Lower leg skin (tissue), 4 donors: ENCODE data around the gene CTIF. TPM values are rescaled to one million over a fixed set of nuclear protein-coding genes. Genes with fewer than 3 reads are reported as not detected.
"Not testable (repeated sequence)": the region's sequence is repeated elsewhere in the genome, so short reads cannot be mapped to it uniquely, and the experiment has no call there.

Source experiments
- DNase-seq, 2 donors: peaks; one replicate each; pipeline ENCODE4 v3.0.0-alpha.2; 2019; ENCODE audit warnings: low spot score in 2 of 2
- H3K4me3 ChIP-seq: fragments of 200-600 bp; sonication (generic); 2 replicates; pipeline ENCODE4 v1.5.1; 2017; ENCODE audit warnings: mild to moderate bottlenecking, low read depth; ENCODE audit not compliant: poor library complexity, severe bottlenecking
- POLR2A ChIP-seq, 2 donors: fragments of 450-650 bp; IDR thresholded peaks; one replicate each; pipeline ENCODE4 v1.6.1; 2016 to 2017; ENCODE audit warnings: antibody characterized with exemption in 2 of 2, mild to moderate bottlenecking in 1 of 2, moderate library complexity in 1 of 2
- WGBS, 2 donors: methylation state at CpG; one replicate each; pipeline ENCODE4 v1.1.5; 2018; 5-methylcytosine and 5-hydroxymethylcytosine counted together
- intact Hi-C: fragments of 100-400 bp; cut with DNase I; formaldehyde crosslinking; loops from one replicate; pipeline ENCODE4 v1.15.0; 2023; ENCODE audit warnings: low total_unique reads
- total RNA-seq, 4 donors: library from RNA; depleted of rRNA; stranded (reverse); fragments of >200 nt; gene quantifications; one replicate each; pipeline ENCODE4 v1.1.0, GENCODE V29; 2016
- TF ChIP-seq, protein P1 (sequence below), 3 donors: fragments of 450-650 bp; IDR thresholded peaks; one replicate each; pipeline ENCODE4 v1.5.1; 2016; ENCODE audit warnings: antibody characterized with exemption in 3 of 3, mild to moderate bottlenecking in 3 of 3, moderate library complexity in 2 of 3

CTIF gene
- total RNA-seq, 4 donors from 2014 or later, result 22.6 to 44.0 (median 30.2) TPM

DNA sequence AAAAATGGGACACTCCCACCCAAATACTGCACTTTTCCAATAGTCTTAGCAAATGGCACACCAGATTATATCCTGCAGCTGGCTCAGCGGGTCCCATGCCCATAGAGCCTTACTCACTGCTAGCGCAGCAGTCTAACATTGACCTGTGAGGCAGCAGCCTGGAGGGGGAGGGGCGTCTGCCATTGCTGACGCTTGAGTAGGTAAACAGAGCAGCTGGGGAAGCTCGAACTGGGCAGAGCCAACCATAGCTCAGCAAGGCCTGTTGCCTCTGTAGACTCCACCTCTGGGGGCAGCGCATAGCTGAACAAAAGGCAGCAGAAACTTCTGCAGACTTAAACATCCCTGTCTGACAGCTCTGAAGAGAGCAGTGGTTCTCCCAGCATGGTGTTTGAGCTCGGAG lies 110.4 kb downstream of the CTIF start:
- 83 to 86% methylated on average over 7 of the region's 7 CpGs for WGBS, 2 donors
- no peak for DNase-seq

DNA sequence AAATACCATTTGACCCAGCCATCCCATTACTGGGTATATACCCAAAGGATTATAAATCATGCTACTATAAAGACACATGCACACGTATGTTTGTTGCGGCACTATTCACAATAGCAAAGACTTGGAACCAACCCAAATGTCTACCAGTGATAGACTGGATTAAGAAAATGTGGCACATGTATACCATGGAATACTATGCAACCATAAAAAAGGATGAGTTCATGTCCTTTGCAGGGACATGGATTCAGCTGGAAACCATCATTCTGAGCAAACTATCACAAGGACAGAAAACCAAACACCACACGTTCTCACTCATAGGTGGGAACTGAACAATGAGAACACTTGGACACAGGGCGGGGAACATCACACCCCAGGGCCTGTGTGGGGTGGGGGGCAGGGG lies 115.8 kb downstream of the CTIF start:
- intact Hi-C loops, result not testable (repeated sequence)
- WGBS, 2 donors, result 94 to 99% methylated on average over 4 of the region's 4 CpGs

More for the DNA sequence above, 110.4 kb downstream of the CTIF start:
- no peak overlapping the region for H3K4me3 ChIP-seq
- TF ChIP-seq, protein P1, sequence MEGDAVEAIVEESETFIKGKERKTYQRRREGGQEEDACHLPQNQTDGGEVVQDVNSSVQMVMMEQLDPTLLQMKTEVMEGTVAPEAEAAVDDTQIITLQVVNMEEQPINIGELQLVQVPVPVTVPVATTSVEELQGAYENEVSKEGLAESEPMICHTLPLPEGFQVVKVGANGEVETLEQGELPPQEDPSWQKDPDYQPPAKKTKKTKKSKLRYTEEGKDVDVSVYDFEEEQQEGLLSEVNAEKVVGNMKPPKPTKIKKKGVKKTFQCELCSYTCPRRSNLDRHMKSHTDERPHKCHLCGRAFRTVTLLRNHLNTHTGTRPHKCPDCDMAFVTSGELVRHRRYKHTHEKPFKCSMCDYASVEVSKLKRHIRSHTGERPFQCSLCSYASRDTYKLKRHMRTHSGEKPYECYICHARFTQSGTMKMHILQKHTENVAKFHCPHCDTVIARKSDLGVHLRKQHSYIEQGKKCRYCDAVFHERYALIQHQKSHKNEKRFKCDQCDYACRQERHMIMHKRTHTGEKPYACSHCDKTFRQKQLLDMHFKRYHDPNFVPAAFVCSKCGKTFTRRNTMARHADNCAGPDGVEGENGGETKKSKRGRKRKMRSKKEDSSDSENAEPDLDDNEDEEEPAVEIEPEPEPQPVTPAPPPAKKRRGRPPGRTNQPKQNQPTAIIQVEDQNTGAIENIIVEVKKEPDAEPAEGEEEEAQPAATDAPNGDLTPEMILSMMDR (IDR thresholded peaks at IDR 0.05), result no peak
- TF ChIP-seq POLR2A (IDR thresholded peaks at IDR 0.05), result no peak
- intact Hi-C loops, result no loop called here

DNA sequence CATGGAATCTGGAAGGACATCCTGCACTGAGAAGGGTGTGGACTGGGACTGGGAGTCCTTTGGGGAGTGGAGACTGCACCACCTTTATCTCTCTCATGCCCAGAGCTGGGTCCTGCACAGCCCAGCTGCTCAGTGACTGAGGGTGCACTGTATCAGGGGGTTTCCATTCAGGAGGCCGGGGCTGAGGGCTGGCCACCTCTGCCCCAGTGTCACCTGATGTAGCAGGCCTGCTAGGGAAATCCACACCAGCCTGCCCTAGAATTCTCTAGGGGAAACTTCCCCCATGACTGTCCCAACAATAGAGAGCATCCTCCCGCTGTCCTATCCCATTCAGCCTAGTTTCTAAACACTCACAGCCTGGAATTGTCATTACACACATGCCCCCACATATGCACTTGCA lies 116.7 kb downstream of the CTIF start:
- peak in 1 of 2 donors; percentile 74 for DNase-seq
- TF ChIP-seq POLR2A (IDR thresholded peaks at IDR 0.05), result no peak
- intact Hi-C loops, result no loop called here
- H3K4me3 ChIP-seq, result no peak overlapping the region
- 86 to 96% methylated on average over 2 of the region's 2 CpGs for WGBS, 2 donors

More for the DNA sequence above, 115.8 kb downstream of the CTIF start:
- not testable (repeated sequence) for H3K4me3 ChIP-seq, DNase-seq

DNA sequence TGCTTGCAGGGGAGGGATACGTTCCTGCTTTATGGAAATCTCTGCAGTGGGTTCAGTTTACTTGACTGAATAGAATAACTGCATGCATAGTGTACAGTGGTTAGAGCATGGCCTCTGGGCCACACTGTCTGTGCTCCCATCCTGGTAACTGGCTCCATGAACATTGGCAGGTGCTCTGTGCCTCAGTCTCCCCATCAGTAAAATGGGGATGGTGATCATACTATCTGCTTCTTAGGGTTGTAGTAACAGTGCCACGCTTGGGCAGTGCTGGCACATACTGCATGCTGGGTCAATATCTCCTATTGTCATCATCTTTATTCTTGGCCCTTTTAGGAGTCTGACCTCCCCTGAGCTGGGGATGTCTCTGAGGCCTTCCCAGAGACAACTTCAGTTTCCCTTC lies 117.3 kb downstream of the CTIF start:
- intact Hi-C loops, result no loop called here
- DNase-seq, result no peak
- TF ChIP-seq, protein P1 (IDR thresholded peaks at IDR 0.05), result no peak
- TF ChIP-seq POLR2A (IDR thresholded peaks at IDR 0.05), result no peak
- 87 to 89% methylated on average over 2 of the region's 2 CpGs for WGBS, 2 donors
- H3K4me3 ChIP-seq, result no peak overlapping the region

DNA sequence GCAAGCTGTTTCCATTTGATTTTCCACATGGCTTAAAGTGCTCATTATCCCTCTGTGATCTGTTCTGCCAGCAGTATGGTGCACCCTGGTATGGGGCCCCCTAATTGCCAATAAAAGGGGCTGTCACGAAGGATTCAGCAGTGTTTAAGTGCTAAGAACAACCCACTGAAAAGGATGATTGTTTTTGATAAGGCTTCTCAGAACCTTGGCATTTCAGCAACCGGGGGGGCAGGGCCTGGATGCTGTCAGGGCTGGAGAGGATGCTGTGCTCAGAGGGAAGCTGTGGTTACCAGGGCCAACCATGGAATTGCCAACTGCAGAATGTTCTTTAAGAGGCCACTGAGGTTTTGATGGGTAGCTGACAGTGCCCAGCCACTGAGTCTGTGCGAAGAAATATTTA lies 117.8 kb downstream of the CTIF start:
- TF ChIP-seq POLR2A (IDR thresholded peaks at IDR 0.05), result no peak
- TF ChIP-seq, protein P1 (IDR thresholded peaks at IDR 0.05), result no peak
- intact Hi-C loops, result no loop called here
- DNase-seq, result peak in 1 of 2 donors; percentile 70
- no peak overlapping the region for H3K4me3 ChIP-seq
- 81 to 87% methylated on average over 3 of the region's 3 CpGs for WGBS, 2 donors

DNA sequence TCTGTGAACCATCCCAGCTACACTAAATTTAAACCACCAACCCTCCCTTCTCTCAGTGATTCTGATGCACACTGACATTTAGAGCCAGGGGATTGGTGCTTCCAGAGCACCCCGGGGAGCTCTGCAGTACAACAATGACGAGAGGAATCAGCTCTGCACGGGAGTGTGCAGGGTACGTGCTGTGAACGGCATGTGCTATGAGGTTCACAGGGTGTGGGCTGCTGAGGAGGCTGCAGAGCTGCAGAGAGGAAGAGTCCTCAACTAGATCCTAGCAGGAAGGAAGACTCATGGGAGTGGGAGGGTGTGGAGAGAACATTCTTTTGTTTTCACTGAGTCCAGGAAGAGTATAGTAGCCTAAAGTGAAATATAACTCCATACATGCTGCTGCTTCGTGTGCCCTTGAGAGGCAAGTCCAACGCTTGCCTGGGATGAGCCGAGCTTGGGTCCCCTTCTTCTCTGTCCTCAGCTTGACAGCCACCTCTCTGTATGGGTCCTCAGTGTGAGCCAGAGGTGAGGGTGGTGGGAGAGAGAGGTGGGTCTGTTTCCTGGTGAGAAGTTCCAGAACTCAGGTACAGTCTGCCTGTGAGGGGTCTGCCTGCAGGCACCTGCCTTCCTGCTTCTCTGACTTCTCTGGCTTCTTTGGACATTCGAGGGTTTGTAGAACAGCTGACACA lies 118.8 kb downstream of the CTIF start:
- H3K4me3 ChIP-seq, result no peak overlapping the region
- intact Hi-C loops, result no loop called here
- 55 to 71% methylated on average over 9 of the region's 9 CpGs for WGBS, 2 donors
- peak in 1 of 2 donors; percentile 69 for DNase-seq
- TF ChIP-seq, protein P1 (IDR thresholded peaks at IDR 0.05), result no peak
- TF ChIP-seq POLR2A (IDR thresholded peaks at IDR 0.05), result no peak

DNA sequence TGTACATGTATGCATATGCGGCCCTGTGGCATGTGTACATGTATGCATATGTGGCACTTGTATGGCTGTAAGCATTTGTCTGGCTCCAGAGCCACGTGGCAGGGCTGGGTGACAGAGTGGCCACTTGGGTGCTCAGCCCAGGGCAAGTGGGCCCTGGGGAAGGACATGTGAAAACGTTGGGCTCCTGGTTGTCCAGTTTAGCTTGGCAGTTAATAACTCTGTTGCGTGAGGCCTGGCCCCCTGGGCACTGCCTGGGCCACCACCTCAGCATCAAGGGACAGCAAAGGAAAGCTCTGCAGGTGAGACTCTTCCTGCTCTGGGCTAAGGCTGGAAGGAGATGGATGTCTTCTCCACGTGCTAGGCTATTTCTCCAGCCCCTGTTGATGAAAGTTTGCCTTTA lies 119.9 kb downstream of the CTIF start:
- TF ChIP-seq POLR2A (IDR thresholded peaks at IDR 0.05), result no peak
- TF ChIP-seq, protein P1 (IDR thresholded peaks at IDR 0.05), result no peak

More for the DNA sequence above, 119.9 kb downstream of the CTIF start:
- H3K4me3 ChIP-seq, result no peak overlapping the region
- intact Hi-C loops, result no loop called here
- DNase-seq, result peak in 1 of 2 donors; percentile 59
- WGBS, 2 donors, result 77 to 83% methylated on average over 5 of the region's 5 CpGs
